K562 (cell line): ENCODE data around the gene ARNT2.

Experiments
- CBX5 ChIP-seq: IDR thresholded peaks from 2 replicates; pipeline ENCODE4 v1.6.1; 2014; ENCODE audit warnings: low read depth, borderline replicate concordance
- EP300 ChIP-seq: IDR thresholded peaks from 2 replicates; pipeline ENCODE4 v1.6.1; 2012; ENCODE audit warnings: low read length, improper control_type of control experiment
- MAX ChIP-seq: sonication (generic); formaldehyde crosslinking; IDR thresholded peaks from 2 replicates; pipeline ENCODE4 v1.9.0; 2022; ENCODE audit warnings: mild to moderate bottlenecking, missing genetic modification reagents
- SP1 ChIP-seq: sonication (generic); formaldehyde crosslinking; IDR thresholded peaks from 2 replicates; pipeline ENCODE4 v1.8.1; 2022; ENCODE audit warnings: mild to moderate bottlenecking, missing genetic modification reagents
- ZNF699 ChIP-seq: fragments of 250-450 bp; sonication (Bioruptor Pico); IDR thresholded peaks from 2 replicates; pipeline ENCODE4 v1.8.0; 2021; ENCODE audit warnings: mild to moderate bottlenecking, moderate library complexity; ENCODE audit not compliant: insufficient replicate concordance
- TF ChIP-seq, protein P1 (sequence below), 3 experiments: IDR thresholded peaks in 2 of 3; conservative IDR thresholded peaks in 1 of 3; 2 replicates each; pipeline ENCODE4 v1.5.1; 2011 to 2012; ENCODE audit warnings: low read length in 3 of 3, mild to moderate bottlenecking in 3 of 3, control low read depth in 2 of 3, improper control_type of control experiment in 1 of 3, inconsistent platforms in 1 of 3, low read depth in 1 of 3, mixed read lengths in 1 of 3, moderate library complexity in 1 of 3; ENCODE audit not compliant: insufficient read depth in 2 of 3

DNA sequence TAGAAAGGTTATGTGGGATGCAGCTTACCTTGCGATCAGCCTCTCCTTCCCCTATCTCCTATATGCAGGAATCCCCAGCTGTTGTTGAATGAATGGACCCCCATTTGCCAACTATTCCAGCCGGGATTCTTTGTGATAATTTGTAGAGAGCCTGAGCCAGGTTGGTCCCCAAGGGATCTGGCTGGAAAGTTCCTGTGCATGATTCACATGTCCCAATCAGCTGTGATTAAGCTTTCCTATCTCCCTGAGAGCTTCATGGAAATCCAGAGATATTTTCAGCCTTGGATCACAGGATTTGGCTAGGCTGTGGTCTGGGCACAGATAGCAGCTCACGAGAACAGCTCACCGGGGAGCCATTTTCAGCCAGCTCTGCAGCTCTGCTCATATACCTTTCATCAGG is 76.7 kb downstream of the ARNT2 start:
- TF ChIP-seq CBX5 (no peak), ZNF699 (no peak), MAX (CRISPR knock-in tag) (no peak), SP1 (no peak), EP300 (no peak)
- TF ChIP-seq, protein P1, sequence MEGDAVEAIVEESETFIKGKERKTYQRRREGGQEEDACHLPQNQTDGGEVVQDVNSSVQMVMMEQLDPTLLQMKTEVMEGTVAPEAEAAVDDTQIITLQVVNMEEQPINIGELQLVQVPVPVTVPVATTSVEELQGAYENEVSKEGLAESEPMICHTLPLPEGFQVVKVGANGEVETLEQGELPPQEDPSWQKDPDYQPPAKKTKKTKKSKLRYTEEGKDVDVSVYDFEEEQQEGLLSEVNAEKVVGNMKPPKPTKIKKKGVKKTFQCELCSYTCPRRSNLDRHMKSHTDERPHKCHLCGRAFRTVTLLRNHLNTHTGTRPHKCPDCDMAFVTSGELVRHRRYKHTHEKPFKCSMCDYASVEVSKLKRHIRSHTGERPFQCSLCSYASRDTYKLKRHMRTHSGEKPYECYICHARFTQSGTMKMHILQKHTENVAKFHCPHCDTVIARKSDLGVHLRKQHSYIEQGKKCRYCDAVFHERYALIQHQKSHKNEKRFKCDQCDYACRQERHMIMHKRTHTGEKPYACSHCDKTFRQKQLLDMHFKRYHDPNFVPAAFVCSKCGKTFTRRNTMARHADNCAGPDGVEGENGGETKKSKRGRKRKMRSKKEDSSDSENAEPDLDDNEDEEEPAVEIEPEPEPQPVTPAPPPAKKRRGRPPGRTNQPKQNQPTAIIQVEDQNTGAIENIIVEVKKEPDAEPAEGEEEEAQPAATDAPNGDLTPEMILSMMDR (IDR thresholded peaks at IDR 0.05 in 2 of 3, conservative IDR thresholded peaks at IDR 0.05 in 1 of 3; ENCODE audit: insufficient read depth in 2 of 3, low read depth in 1 of 3, low read length in 3 of 3) = no peak
